Adrenal gland (tissue), 12 donors: Measurements from ENCODE around the gene NOM1. TPM values are rescaled to one million over a fixed set of nuclear protein-coding genes. Genes with fewer than 3 reads are reported as not detected.

Source experiments
- DNase-seq, 7 donors: peaks; one replicate each; pipeline ENCODE4 v3.0.0-alpha.2; 2019 to 2020
- H3K27ac ChIP-seq, 5 donors: fragments of 200-600 bp; sonication (generic) in 4 of 5; 1 replicate in 3 of 5; 2 replicates in 2 of 5; pipeline versions ENCODE4 v1.5.1 to v1.8.0; 2016 to 2020; ENCODE audit warnings: mild to moderate bottlenecking in 1 of 5
- H3K27me3 ChIP-seq: fragments of 200-600 bp; 2 replicates; pipeline ENCODE4 v1.8.0; 2021
- H3K36me3 ChIP-seq, 2 donors: fragments of 200-600 bp; replicated peaks in 1 of 2; 1 replicate in 1 of 2; 2 replicates in 1 of 2; pipeline versions ENCODE4 v1.5.1 to v1.8.0; 2018 to 2022
- H3K4me1 ChIP-seq, 2 donors: fragments of 200-600 bp; replicated peaks in 1 of 2; 1 replicate in 1 of 2; 2 replicates in 1 of 2; pipeline versions ENCODE4 v1.5.1 to v1.8.0; 2018 to 2021
- H3K4me3 ChIP-seq, 4 donors: fragments of 200-600 bp; sonication (generic) in 3 of 4; one replicate each; pipeline ENCODE4 v1.5.1; 2016 to 2018
- H3K9me3 ChIP-seq, 3 donors: fragments of 200-600 bp; sonication (generic) in 1 of 3; replicated peaks in 1 of 3; 1 replicate in 2 of 3; 2 replicates in 1 of 3; pipeline versions ENCODE4 v1.5.1 to v1.8.0; 2016 to 2021
- POLR2A ChIP-seq, 2 donors: fragments of 450-650 bp; IDR thresholded peaks; one replicate each; pipeline ENCODE4 v1.6.1; 2017; ENCODE audit warnings: antibody characterized with exemption in 2 of 2, mild to moderate bottlenecking in 2 of 2, moderate library complexity in 1 of 2
- WGBS, 4 donors: extraction: QIAGEN DNeasy Blood & Tissue Kit in 2 of 4; methylation state at CpG; one replicate each; pipeline versions ENCODE4 v1.1.5 to v1.1.7; 2013 to 2017; 5-methylcytosine and 5-hydroxymethylcytosine counted together
- intact Hi-C, 2 donors: fragments of 100-400 bp; cut with DNase I; formaldehyde crosslinking; loops; one replicate each; pipeline versions ENCODE4 v1.14.1 to v1.15.0; 2022 to 2023
- polyA plus RNA-seq, 3 donors: library from polyadenylated mRNA; stranded (reverse); fragments of 200-250 nt in 2 of 3; fragments of 350-450 nt in 1 of 3; fragmentation: Illumina TruSeq in 1 of 3; extraction: RNeasy Lipid Tissue Mini Kit (QIAGEN cat#74804) in 1 of 3; gene quantifications; one replicate each; pipeline ENCODE4 v1.2.3, GENCODE V29; 2013 to 2014
- total RNA-seq, 9 donors: library from RNA; depleted of rRNA in 4 of 9; stranded (reverse); fragments of >200 nt in 4 of 9; fragments of 120-200 nt in 1 of 9; fragmentation: NEBNext Ultra II Directional in 1 of 9; extraction: Animal tissue kit (Norgen Biotek cat#: 25700) in 1 of 9; gene quantifications; one replicate each; pipeline versions ENCODE4 v1.1.0 to v1.2.4, GENCODE V29; 2013 to 2023
- TF ChIP-seq, protein P1 (sequence below), 6 experiments: fragments of 450-650 bp in 4 of 6; fragments of 200-600 bp in 2 of 6; sonication (generic) in 1 of 6; IDR thresholded peaks; 1 replicate in 5 of 6; 2 replicates in 1 of 6; pipeline versions ENCODE4 v1.5.1 to v1.8.0; 2016 to 2021; ENCODE audit warnings: antibody characterized with exemption in 6 of 6, mild to moderate bottlenecking in 2 of 6, moderate library complexity in 1 of 6
- donor health status: healthy with polysubstance abuse.
- donor health status: Bipolar disorder and iron deficiency.
- donor health status: DM: yes; HTN: yes; CAD: no.
- donor health status: DM: no; HTN: no; CAD: no.
- donor health status: DM: no; HTN: no; CAD: no.
- donor health status: DM: yes; HTN: yes; CAD: no.

NOM1 gene
- total and polyA plus RNA-seq, 12 donors: 5.6 to 19.8 (median 14.6) TPM

DNA sequence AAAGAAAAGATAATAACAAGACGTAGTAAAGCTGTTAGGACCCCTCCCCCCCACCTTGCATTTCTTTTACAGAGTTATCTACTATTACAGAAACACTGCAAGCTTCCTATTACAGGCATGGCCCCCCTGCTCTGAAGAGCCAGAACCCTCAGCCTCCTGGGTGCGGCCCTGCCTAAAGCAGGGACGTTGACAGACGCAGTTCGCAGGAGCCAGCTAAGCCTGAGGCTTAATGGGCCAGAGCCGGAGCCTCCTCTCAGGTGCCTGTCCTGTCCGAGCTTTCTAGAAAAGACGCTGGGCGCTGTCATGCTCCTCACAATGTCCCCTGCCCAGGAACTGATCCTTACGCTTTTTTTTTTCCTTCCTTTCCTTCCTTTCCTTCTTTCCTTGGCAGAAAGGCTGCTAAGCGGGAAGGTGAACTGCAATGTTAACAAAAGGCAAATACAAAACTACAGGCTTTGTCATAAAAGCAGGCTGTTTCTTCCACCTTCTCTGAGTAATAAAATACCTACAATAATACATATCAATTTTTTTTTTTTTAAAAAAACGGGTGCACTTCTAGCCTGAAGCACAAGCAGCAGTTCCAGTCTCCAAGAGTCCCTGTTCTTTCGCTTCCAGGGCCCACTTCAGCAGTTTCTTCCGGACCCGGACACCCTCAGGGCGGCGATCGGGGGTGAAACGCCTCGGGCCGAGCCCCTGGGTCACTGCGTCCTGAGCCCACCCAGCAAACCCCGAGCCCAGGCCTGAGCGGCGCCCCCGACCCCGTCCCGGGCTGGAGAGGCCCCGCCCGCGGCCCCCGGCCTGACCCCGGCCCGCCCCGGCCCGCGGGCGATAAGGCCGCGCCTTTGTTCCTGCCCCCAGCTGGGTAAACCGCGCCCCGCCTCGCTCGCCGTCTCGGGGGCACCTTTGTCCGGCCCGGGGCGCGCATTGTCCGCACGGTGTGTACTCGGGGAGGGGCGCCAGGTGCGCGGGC is 49.8 kb downstream of the NOM1 start:
- Histone ChIP-seq H3K27me3 (peaks cover 57% of the 10 kb centered on the region), H3K36me3 (no peaks in the 10 kb centered on the region), H3K4me1 (peaks cover 7 to 25% of the 10 kb centered on the region in 2 donors), H3K27ac (no peak overlapping the region), H3K4me3 (peak overlapping the region in 2 of 4 donors; percentile 23 to 68), H3K9me3 (no peaks in the 10 kb centered on the region)
- TF ChIP-seq, protein P1, sequence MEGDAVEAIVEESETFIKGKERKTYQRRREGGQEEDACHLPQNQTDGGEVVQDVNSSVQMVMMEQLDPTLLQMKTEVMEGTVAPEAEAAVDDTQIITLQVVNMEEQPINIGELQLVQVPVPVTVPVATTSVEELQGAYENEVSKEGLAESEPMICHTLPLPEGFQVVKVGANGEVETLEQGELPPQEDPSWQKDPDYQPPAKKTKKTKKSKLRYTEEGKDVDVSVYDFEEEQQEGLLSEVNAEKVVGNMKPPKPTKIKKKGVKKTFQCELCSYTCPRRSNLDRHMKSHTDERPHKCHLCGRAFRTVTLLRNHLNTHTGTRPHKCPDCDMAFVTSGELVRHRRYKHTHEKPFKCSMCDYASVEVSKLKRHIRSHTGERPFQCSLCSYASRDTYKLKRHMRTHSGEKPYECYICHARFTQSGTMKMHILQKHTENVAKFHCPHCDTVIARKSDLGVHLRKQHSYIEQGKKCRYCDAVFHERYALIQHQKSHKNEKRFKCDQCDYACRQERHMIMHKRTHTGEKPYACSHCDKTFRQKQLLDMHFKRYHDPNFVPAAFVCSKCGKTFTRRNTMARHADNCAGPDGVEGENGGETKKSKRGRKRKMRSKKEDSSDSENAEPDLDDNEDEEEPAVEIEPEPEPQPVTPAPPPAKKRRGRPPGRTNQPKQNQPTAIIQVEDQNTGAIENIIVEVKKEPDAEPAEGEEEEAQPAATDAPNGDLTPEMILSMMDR (IDR thresholded peaks at IDR 0.05): no peak
- no peak for TF ChIP-seq POLR2A (IDR thresholded peaks at IDR 0.05)
- peak in 1 of 7 donors; percentile 9 for DNase-seq
- WGBS, 4 donors: 18 to 53% (median 29%) methylated on average over 18 to 57 of the region's 57 CpGs
- intact Hi-C loops: no loop called here

DNA sequence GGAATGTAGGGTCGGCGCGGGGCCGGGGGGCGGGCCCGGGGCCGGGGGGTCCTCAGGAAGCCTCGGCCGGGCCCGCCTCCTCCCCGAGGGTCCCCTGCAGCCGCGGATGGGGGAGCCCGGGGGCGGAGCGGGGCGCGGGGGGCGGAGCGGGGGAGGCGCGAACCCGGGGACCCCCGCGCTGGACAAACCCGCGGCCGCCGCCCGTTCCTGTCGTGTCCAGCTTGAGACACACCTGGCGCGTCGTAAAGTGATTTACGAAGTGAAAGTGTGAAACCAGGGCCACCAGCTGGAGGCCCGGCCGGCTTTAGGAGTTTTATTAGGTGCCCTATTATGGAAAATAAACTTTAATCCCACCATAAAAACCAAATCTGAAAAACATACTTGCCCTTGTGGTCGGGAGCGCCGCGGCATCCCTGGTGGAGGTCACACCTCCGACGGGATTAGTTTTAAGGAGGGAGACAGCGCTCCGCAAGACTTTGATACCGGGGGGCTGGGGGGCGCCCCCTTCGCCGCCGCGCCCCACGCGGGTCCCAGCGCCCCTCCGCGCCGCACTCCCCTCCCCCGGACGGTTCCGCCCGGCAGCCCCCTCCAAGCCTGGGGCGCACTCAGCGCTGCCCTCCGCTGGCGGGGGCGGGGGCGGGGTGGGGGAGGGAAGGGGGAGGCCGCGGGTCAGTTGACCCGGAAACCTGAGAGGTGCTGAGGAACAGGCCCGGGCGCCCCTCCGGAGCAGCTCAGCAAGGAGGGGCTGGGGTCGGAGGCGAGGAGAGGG is 50.6 kb downstream of the NOM1 start:
- H3K27me3 ChIP-seq: peaks cover 66% of the 10 kb centered on the region
- peaks cover 7 to 25% of the 10 kb centered on the region in 2 donors for H3K4me1 ChIP-seq
- TF ChIP-seq, protein P1 (IDR thresholded peaks at IDR 0.05): no peak
- TF ChIP-seq POLR2A (IDR thresholded peaks at IDR 0.05): no peak
- no peaks in the 10 kb centered on the region for H3K36me3 ChIP-seq
- peak in 1 of 7 donors; percentile 10 for DNase-seq
- H3K27ac ChIP-seq: no peak overlapping the region
- peak overlapping the region in 2 of 4 donors; percentile 23 to 68 for H3K4me3 ChIP-seq
- H3K9me3 ChIP-seq: no peaks in the 10 kb centered on the region
- intact Hi-C loops: no loop called here
- WGBS, 4 donors: 1 to 2% (median 2%) methylated on average over 16 to 75 of the region's 75 CpGs

DNA sequence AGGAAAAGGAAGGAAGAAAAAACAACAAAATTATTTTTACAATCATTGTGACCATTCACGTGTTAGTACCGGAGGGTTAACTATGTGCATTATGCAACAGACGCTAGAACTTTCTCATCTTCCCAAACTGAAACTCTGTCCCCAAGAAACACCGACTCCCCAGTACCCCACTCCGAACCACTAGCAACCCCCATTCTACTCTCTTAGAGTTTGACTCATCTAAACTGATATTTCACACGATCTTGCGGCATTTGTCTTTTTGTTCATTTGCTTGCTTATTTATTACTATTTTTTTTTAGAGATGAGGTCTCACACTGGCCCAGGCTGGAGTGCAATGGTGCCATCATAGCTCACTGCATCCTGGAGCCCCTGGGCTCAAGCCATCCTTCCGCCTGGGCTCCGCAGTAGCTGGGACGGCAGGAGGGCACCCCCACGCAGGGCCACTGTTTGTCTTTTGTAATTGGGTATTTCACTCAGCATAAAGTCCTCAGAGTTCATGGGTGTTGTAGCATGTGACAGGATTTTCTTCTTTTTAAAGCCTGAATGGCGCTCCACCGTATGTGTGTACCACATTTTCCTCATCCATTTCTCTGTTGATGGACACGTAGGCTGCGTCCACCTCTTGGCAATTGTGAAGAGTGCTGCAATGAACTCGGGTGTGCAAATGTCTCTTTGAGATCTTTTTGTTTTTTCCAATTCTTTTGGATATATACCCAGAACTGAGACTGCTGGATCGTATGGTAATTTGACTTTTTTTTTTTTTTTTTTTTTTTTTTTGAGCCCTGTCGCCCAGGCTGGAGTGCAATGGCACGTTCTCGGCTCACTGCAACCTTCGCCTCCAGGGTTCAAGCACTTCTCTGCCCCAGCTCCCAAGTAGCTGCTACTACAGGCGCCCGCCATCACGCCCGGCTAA is 51.5 kb downstream of the NOM1 start:
- Histone ChIP-seq H3K27me3 (peaks cover 75% of the 10 kb centered on the region), H3K4me1 (peaks cover 7 to 31% of the 10 kb centered on the region in 2 donors), H3K4me3 (peak overlapping the region in 2 of 4 donors; percentile 23 to 68), H3K9me3 (no peaks in the 10 kb centered on the region), H3K27ac (no peak overlapping the region), H3K36me3 (no peaks in the 10 kb centered on the region)
- intact Hi-C loops: no loop called here
- TF ChIP-seq POLR2A (IDR thresholded peaks at IDR 0.05): no peak
- TF ChIP-seq, protein P1 (IDR thresholded peaks at IDR 0.05): no peak
- 16 to 22% (median 16%) methylated on average over 25 of the region's 25 CpGs for WGBS, 4 donors
- no peak for DNase-seq
